Activated CD8-positive, alpha-beta memory T cell treated with anti-CD3 and anti-CD28 coated beads, Interleukin-2, amount 10 ng/mL, durations not matched to agents 7 days and 5 days (primary cell): ENCODE results near the gene LSM6. TPM values are rescaled to one million over a fixed set of nuclear protein-coding genes. Genes with fewer than 3 reads are reported as not detected.

Source experiments
- ATAC-seq: fragments of 150-1000 bp; cut with Tn5 transposase; one replicate; pipeline ENCODE4 v1.10.0; 2021; ENCODE audit warnings: moderate library complexity
- CTCF ChIA-PET: fragments of 350-600 bp; sonication (Branson Sonifier 250); formaldehyde crosslinking; loops from one replicate; lab custom pipeline; 2021; ENCODE audit warnings: antibody characterized with exemption; lab: Charles Lee
- DNase-seq: peaks from one replicate; pipeline ENCODE4 v3.0.0-alpha.2; 2020
- H3K27ac Mint-ChIP-seq: one replicate; pipeline ENCODE4 v1.8.0; 2021; ENCODE audit warnings: mild to moderate bottlenecking, mixed read lengths
- H3K27me3 Mint-ChIP-seq: one replicate; pipeline ENCODE4 v1.8.0; 2021; ENCODE audit warnings: mixed read lengths
- H3K36me3 Mint-ChIP-seq: one replicate; pipeline ENCODE4 v1.8.0; 2021; ENCODE audit warnings: mild to moderate bottlenecking, mixed read lengths
- H3K4me1 Mint-ChIP-seq: one replicate; pipeline ENCODE4 v1.8.0; 2021; ENCODE audit warnings: mixed read lengths
- H3K4me3 Mint-ChIP-seq: one replicate; pipeline ENCODE4 v1.8.0; 2021; ENCODE audit warnings: mild to moderate bottlenecking, moderate library complexity, mixed read lengths
- H3K9me3 Mint-ChIP-seq: one replicate; pipeline ENCODE4 v1.8.0; 2022; ENCODE audit warnings: low read depth, mixed read lengths
- total RNA-seq, 2 experiments: library from RNA; stranded (reverse); gene quantifications; one replicate each; pipeline ENCODE4 v1.2.3, GENCODE V29; 2021

LSM6 gene
- total RNA-seq, 2 experiments from 2014 or later: 51.1 to 54.8 TPM

- no peak for ATAC-seq
- Mint-ChIP-seq H3K4me1 (peaks cover 7% of the 10 kb centered on the region), H3K36me3 (no peaks in the 10 kb centered on the region), H3K4me3 (no peak overlapping the region), H3K9me3 (no peaks in the 10 kb centered on the region), H3K27ac (no peak overlapping the region), H3K27me3 (peaks cover 11% of the 10 kb centered on the region)
- DNase-seq: no peak
- CTCF ChIA-PET: no interaction called here
These were observed 62.6 kb downstream of the LSM6 start for GRCh38 chr4:146238107-146238506.

Other genes starting within 250 kb of the LSM6 start
- 10 to 100 TPM; 20.1 to 24.7 TPM for gene ZNF827, start 236.9 kb upstream of the LSM6 start, total RNA-seq
- under 1 TPM in 1 of 2 experiments, not detected in 1; 0.45 TPM for gene REELD1, start 38.8 kb downstream of the LSM6 start, total RNA-seq